Liver (tissue), 9 donors: ENCODE measurements around the gene LNX1. TPM values are rescaled to one million over a fixed set of nuclear protein-coding genes. Genes with fewer than 3 reads are reported as not detected.
A peak's percentile ranks its signal among the peaks of the same experiment; 100 is the strongest.

Experiments used
- DNase-seq: peaks from one replicate; pipeline ENCODE4 v3.0.0-alpha.2; 2017; ENCODE audit warnings: low spot score
- H3K27ac ChIP-seq, 2 donors: one replicate each; pipeline ENCODE4 v1.7.0; 2013; ENCODE audit warnings: inconsistent platforms in 2 of 2, low read length in 2 of 2, control low read depth in 1 of 2, low read depth in 1 of 2, mild to moderate bottlenecking in 1 of 2
- H3K27me3 ChIP-seq, 4 donors: one replicate each; pipeline versions ENCODE4 v1.6.1 to v1.7.0; 2013; ENCODE audit warnings: low read length in 3 of 4, inconsistent platforms in 1 of 4, mild to moderate bottlenecking in 1 of 4, moderate library complexity in 1 of 4; ENCODE audit not compliant: control insufficient read depth in 4 of 4, insufficient read depth in 4 of 4
- H3K36me3 ChIP-seq, 4 donors: one replicate each; pipeline versions ENCODE4 v1.6.1 to v1.7.0; 2013; ENCODE audit warnings: low read length in 3 of 4, mild to moderate bottlenecking in 3 of 4, low read depth in 1 of 4, moderate library complexity in 1 of 4; ENCODE audit not compliant: control insufficient read depth in 4 of 4, insufficient read depth in 3 of 4
- H3K4me1 ChIP-seq, 4 donors: one replicate each; pipeline versions ENCODE4 v1.6.1 to v1.7.0; 2013; ENCODE audit warnings: low read length in 3 of 4, mild to moderate bottlenecking in 3 of 4, moderate library complexity in 1 of 4; ENCODE audit not compliant: control insufficient read depth in 4 of 4, insufficient read depth in 4 of 4
- H3K4me3 ChIP-seq, 3 donors: one replicate each; pipeline versions ENCODE4 v1.6.1 to v1.7.0; 2013; ENCODE audit warnings: low read length in 3 of 3, control low read depth in 1 of 3, low read depth in 1 of 3, mild to moderate bottlenecking in 1 of 3
- H3K9ac ChIP-seq, 2 donors: one replicate each; pipeline ENCODE4 v1.7.0; 2013; ENCODE audit warnings: low read length in 2 of 2, mild to moderate bottlenecking in 2 of 2, moderate library complexity in 2 of 2, control low read depth in 1 of 2, low read depth in 1 of 2
- H3K9me3 ChIP-seq, 4 donors: one replicate each; pipeline versions ENCODE4 v1.6.1 to v1.7.0; 2013; ENCODE audit warnings: low read length in 3 of 4; ENCODE audit not compliant: control insufficient read depth in 4 of 4
- ATF3 ChIP-seq: IDR thresholded peaks from 2 replicates; pipeline ENCODE4 v1.6.1; 2016; ENCODE audit warnings: antibody characterized with exemption
- EGR1 ChIP-seq, 2 donors: IDR thresholded peaks; 2 replicates each; pipeline ENCODE4 v1.6.1; 2016 to 2018; ENCODE audit warnings: antibody characterized with exemption in 2 of 2, low read depth in 2 of 2
- FOXA2 ChIP-seq: IDR thresholded peaks from 2 replicates; pipeline ENCODE4 v1.6.1; 2016; ENCODE audit warnings: antibody characterized with exemption
- GABPA ChIP-seq, 2 donors: IDR thresholded peaks in 1 of 2; conservative IDR thresholded peaks in 1 of 2; 2 replicates each; pipeline ENCODE4 v1.6.1; 2016; ENCODE audit warnings: antibody characterized with exemption in 2 of 2, mild to moderate bottlenecking in 1 of 2, moderate library complexity in 1 of 2
- HNF4A ChIP-seq, 2 donors: conservative IDR thresholded peaks; 2 replicates each; pipeline ENCODE4 v1.6.1; 2016; ENCODE audit warnings: antibody characterized with exemption in 2 of 2, mild to moderate bottlenecking in 2 of 2
- HNF4G ChIP-seq: IDR thresholded peaks from 2 replicates; pipeline ENCODE4 v1.6.1; 2016; ENCODE audit warnings: antibody characterized with exemption
- RAD21 ChIP-seq, 2 donors: IDR thresholded peaks; 2 replicates each; pipeline ENCODE4 v1.6.1; 2016; ENCODE audit warnings: antibody characterized with exemption in 2 of 2, mild to moderate bottlenecking in 2 of 2
- RXRA ChIP-seq, 2 donors: IDR thresholded peaks; 2 replicates each; pipeline ENCODE4 v1.6.1; 2017 to 2018; ENCODE audit warnings: antibody characterized with exemption in 2 of 2, mild to moderate bottlenecking in 1 of 2
- SP1 ChIP-seq: IDR thresholded peaks from 2 replicates; pipeline ENCODE4 v1.6.1; 2018; ENCODE audit warnings: antibody characterized with exemption, mild to moderate bottlenecking
- TAF1 ChIP-seq: conservative IDR thresholded peaks from 2 replicates; pipeline ENCODE4 v1.6.1; 2016; ENCODE audit warnings: antibody characterized with exemption, mild to moderate bottlenecking
- YY1 ChIP-seq: IDR thresholded peaks from 2 replicates; pipeline ENCODE4 v1.6.1; 2016; ENCODE audit warnings: antibody characterized with exemption, mild to moderate bottlenecking
- ZBTB33 ChIP-seq: IDR thresholded peaks from 2 replicates; pipeline ENCODE4 v1.6.1; 2016; ENCODE audit warnings: antibody characterized with exemption
- WGBS: extraction: QIAGEN DNeasy Blood & Tissue Kit; methylation state at CpG from one replicate; pipeline ENCODE4 v1.1.7; 2013; 5-methylcytosine and 5-hydroxymethylcytosine counted together
- polyA plus RNA-seq, 2 donors: library from polyadenylated mRNA; stranded (reverse) in 1 of 2; unstranded in 1 of 2; fragments of 200-250 nt in 1 of 2; fragments of >200 nt in 1 of 2; fragmentation: Nextera tagmentation in 1 of 2; extraction: Ambion mirVana in 1 of 2; gene quantifications; one replicate each; pipeline versions ENCODE4 v1.2.1 to v1.2.3, GENCODE V29; 2013 to 2015
- total RNA-seq, 2 donors: library from RNA; depleted of rRNA; stranded (reverse); fragments of >200 nt; gene quantifications; one replicate each; pipeline ENCODE4 v1.2.3, GENCODE V29; 2014
- TF ChIP-seq, protein P1 (sequence below): fragments of 150-350 bp; IDR thresholded peaks from 2 replicates; pipeline ENCODE4 v1.5.1; 2017; ENCODE audit warnings: improper control_type of control experiment, low read depth, low read length; ENCODE audit not compliant: missing input control
- TF ChIP-seq, protein P2 (sequence below): IDR thresholded peaks from 2 replicates; pipeline ENCODE4 v1.6.1; 2016; ENCODE audit warnings: antibody characterized with exemption, mild to moderate bottlenecking
- TF ChIP-seq, protein P3 (sequence below): IDR thresholded peaks from 2 replicates; pipeline ENCODE4 v1.6.1; 2016; ENCODE audit warnings: antibody characterized with exemption
- donor health status: healthy.
- donor health status: healthy.
- donor health status: healthy.
- donor health status: healthy.
- donor health status: healthy.

LNX1 gene
- total and polyA plus RNA-seq, 4 donors = 1.5 to 3.4 (median 2.3) TPM

GRCh38 chr4:53527326-53527725 is 64.0 kb downstream of the LNX1 start:
- WGBS = 87% methylated on average over 1 of the region's 1 CpG

GRCh38 chr4:53522334-53522733 is 69.0 kb downstream of the LNX1 start:
- H3K27me3 ChIP-seq = no peaks in the 10 kb centered on the region
- H3K4me3 ChIP-seq = no peak overlapping the region
- DNase-seq = no peak
- TF ChIP-seq RAD21 (IDR thresholded peaks at IDR 0.05) (no peak), TAF1 (no peak), HNF4A (conservative IDR thresholded peaks at IDR 0.05) (no peak), YY1 (no peak), EGR1 (IDR thresholded peaks at IDR 0.05; ENCODE audit: low read depth in 2 of 2) (no peak)
- no peaks in the 10 kb centered on the region for H3K9me3 ChIP-seq
- no peak overlapping the region for H3K9ac ChIP-seq
- no peaks in the 10 kb centered on the region for H3K36me3 ChIP-seq
- H3K27ac ChIP-seq = no peak overlapping the region
- H3K4me1 ChIP-seq = peaks cover 0 to 5% (median 3%) of the 10 kb centered on the region in 4 donors

More at GRCh38 chr4:53527326-53527725, 64.0 kb downstream of the LNX1 start:
- H3K4me3 ChIP-seq = no peak overlapping the region
- TF ChIP-seq GABPA (IDR thresholded peaks at IDR 0.05 in 1 of 2, conservative IDR thresholded peaks at IDR 0.05 in 1 of 2) (no peak), HNF4A (conservative IDR thresholded peaks at IDR 0.05) (peak; percentile 4 to 23)
- H3K9ac ChIP-seq = no peak overlapping the region
- no peaks in the 10 kb centered on the region for H3K9me3 ChIP-seq
- no peaks in the 10 kb centered on the region for H3K36me3 ChIP-seq
- H3K27me3 ChIP-seq = no peaks in the 10 kb centered on the region
- peaks cover 0 to 5% (median 3%) of the 10 kb centered on the region in 4 donors for H3K4me1 ChIP-seq
- H3K27ac ChIP-seq = no peak overlapping the region
- DNase-seq = no peak

DNA sequence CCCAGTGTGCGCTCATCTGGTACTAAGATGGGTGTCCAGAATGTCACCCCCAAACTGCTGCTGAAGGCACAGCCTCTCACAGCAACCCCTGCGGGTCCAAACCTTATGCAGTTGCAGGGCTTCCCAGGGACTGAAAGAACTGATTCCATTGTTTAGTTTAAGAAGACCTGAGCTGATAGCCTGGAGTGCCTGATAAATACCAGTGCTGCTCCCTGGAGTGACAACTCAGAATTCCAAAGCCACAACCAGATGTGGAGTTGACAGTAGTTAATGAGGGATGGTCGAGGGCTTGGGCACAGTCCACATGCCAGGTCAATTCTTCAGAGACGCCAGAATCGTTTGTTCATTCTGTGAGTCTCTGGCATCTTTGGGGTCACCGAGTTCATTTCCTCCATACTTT is 71.2 kb downstream of the LNX1 start:
- Histone ChIP-seq H3K27ac (no peak overlapping the region), H3K9ac (no peak overlapping the region), H3K9me3 (no peaks in the 10 kb centered on the region), H3K4me1 (peaks cover 0 to 5% (median under 1%) of the 10 kb centered on the region in 4 donors), H3K27me3 (no peaks in the 10 kb centered on the region), H3K4me3 (no peak overlapping the region), H3K36me3 (no peaks in the 10 kb centered on the region)
- WGBS = 77% methylated on average over 6 of the region's 6 CpGs
- DNase-seq = no peak
- no peak for TF ChIP-seq EGR1 (IDR thresholded peaks at IDR 0.05; ENCODE audit: low read depth in 2 of 2)
- TF ChIP-seq, protein P1, sequence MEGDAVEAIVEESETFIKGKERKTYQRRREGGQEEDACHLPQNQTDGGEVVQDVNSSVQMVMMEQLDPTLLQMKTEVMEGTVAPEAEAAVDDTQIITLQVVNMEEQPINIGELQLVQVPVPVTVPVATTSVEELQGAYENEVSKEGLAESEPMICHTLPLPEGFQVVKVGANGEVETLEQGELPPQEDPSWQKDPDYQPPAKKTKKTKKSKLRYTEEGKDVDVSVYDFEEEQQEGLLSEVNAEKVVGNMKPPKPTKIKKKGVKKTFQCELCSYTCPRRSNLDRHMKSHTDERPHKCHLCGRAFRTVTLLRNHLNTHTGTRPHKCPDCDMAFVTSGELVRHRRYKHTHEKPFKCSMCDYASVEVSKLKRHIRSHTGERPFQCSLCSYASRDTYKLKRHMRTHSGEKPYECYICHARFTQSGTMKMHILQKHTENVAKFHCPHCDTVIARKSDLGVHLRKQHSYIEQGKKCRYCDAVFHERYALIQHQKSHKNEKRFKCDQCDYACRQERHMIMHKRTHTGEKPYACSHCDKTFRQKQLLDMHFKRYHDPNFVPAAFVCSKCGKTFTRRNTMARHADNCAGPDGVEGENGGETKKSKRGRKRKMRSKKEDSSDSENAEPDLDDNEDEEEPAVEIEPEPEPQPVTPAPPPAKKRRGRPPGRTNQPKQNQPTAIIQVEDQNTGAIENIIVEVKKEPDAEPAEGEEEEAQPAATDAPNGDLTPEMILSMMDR = no peak
- no peak for TF ChIP-seq SP1
- TF ChIP-seq RXRA (IDR thresholded peaks at IDR 0.05) = no peak
- TF ChIP-seq HNF4G = no peak
- TF ChIP-seq, protein P2, sequence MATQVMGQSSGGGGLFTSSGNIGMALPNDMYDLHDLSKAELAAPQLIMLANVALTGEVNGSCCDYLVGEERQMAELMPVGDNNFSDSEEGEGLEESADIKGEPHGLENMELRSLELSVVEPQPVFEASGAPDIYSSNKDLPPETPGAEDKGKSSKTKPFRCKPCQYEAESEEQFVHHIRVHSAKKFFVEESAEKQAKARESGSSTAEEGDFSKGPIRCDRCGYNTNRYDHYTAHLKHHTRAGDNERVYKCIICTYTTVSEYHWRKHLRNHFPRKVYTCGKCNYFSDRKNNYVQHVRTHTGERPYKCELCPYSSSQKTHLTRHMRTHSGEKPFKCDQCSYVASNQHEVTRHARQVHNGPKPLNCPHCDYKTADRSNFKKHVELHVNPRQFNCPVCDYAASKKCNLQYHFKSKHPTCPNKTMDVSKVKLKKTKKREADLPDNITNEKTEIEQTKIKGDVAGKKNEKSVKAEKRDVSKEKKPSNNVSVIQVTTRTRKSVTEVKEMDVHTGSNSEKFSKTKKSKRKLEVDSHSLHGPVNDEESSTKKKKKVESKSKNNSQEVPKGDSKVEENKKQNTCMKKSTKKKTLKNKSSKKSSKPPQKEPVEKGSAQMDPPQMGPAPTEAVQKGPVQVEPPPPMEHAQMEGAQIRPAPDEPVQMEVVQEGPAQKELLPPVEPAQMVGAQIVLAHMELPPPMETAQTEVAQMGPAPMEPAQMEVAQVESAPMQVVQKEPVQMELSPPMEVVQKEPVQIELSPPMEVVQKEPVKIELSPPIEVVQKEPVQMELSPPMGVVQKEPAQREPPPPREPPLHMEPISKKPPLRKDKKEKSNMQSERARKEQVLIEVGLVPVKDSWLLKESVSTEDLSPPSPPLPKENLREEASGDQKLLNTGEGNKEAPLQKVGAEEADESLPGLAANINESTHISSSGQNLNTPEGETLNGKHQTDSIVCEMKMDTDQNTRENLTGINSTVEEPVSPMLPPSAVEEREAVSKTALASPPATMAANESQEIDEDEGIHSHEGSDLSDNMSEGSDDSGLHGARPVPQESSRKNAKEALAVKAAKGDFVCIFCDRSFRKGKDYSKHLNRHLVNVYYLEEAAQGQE = no peak
- TF ChIP-seq ATF3 = no peak
- TF ChIP-seq YY1 = no peak
- no peak for TF ChIP-seq TAF1
- TF ChIP-seq, protein P3, sequence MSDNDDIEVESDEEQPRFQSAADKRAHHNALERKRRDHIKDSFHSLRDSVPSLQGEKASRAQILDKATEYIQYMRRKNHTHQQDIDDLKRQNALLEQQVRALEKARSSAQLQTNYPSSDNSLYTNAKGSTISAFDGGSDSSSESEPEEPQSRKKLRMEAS = no peak
- no peak for TF ChIP-seq GABPA (IDR thresholded peaks at IDR 0.05 in 1 of 2, conservative IDR thresholded peaks at IDR 0.05 in 1 of 2)
- TF ChIP-seq ZBTB33 = no peak
- TF ChIP-seq FOXA2 = no peak
- no peak for TF ChIP-seq HNF4A (conservative IDR thresholded peaks at IDR 0.05)
